Spleen (tissue), 13 donors: ENCODE results near the gene CLCF1. TPM values are rescaled to one million over a fixed set of nuclear protein-coding genes. Genes with fewer than 3 reads are reported as not detected.

Source experiments
- DNase-seq: peaks from one replicate; pipeline ENCODE4 v3.0.0-alpha.2; 2020
- H3K27ac ChIP-seq, 8 donors: fragments of 200-600 bp; sonication (generic) in 7 of 8; 1 replicate in 4 of 8; 2 replicates in 4 of 8; pipeline versions ENCODE4 v1.5.0 to v1.8.0; 2016 to 2021; ENCODE audit warnings: inconsistent platforms in 4 of 8, mild to moderate bottlenecking in 4 of 8, moderate library complexity in 1 of 8
- H3K27me3 ChIP-seq, 7 donors: fragments of 200-600 bp; sonication (generic) in 6 of 7; replicated peaks in 1 of 7; 1 replicate in 4 of 7; 2 replicates in 3 of 7; pipeline versions ENCODE4 v1.5.0 to v1.8.0; 2016 to 2021; ENCODE audit warnings: inconsistent platforms in 3 of 7, mild to moderate bottlenecking in 1 of 7
- H3K36me3 ChIP-seq, 6 donors: fragments of 200-600 bp; sonication (generic) in 5 of 6; 1 replicate in 4 of 6; 2 replicates in 2 of 6; pipeline versions ENCODE4 v1.5.0 to v1.8.0; 2016 to 2021; ENCODE audit warnings: inconsistent platforms in 2 of 6
- H3K4me1 ChIP-seq, 6 donors: fragments of 200-600 bp; sonication (generic) in 5 of 6; 1 replicate in 3 of 6; 2 replicates in 3 of 6; pipeline versions ENCODE4 v1.5.0 to v1.8.0; 2016 to 2021; ENCODE audit warnings: inconsistent platforms in 3 of 6
- H3K4me3 ChIP-seq, 8 donors: fragments of 200-600 bp; sonication (generic) in 7 of 8; 1 replicate in 4 of 8; 2 replicates in 4 of 8; pipeline versions ENCODE4 v1.5.0 to v1.8.0; 2016 to 2021; ENCODE audit warnings: inconsistent platforms in 4 of 8, mild to moderate bottlenecking in 4 of 8, moderate library complexity in 2 of 8
- H3K9me3 ChIP-seq, 8 donors: fragments of 200-600 bp; sonication (generic) in 7 of 8; 1 replicate in 4 of 8; 2 replicates in 4 of 8; pipeline versions ENCODE4 v1.5.0 to v1.8.0; 2016 to 2021; ENCODE audit warnings: inconsistent platforms in 4 of 8
- CTCF ChIP-seq, 11 experiments: fragments of 200-600 bp in 7 of 11; fragments of 450-650 bp in 4 of 11; sonication (generic) in 4 of 11; IDR thresholded peaks in 8 of 11; conservative IDR thresholded peaks in 3 of 11; 1 replicate in 7 of 11; 2 replicates in 4 of 11; pipeline versions ENCODE4 v1.4.0 to v1.8.0; 2016 to 2021; ENCODE audit warnings: antibody characterized with exemption in 11 of 11, inconsistent platforms in 4 of 11, mild to moderate bottlenecking in 1 of 11
- POLR2A ChIP-seq, 3 donors: fragments of 450-650 bp; IDR thresholded peaks; one replicate each; pipeline ENCODE4 v1.5.1; 2017; ENCODE audit warnings: antibody characterized with exemption in 3 of 3, mild to moderate bottlenecking in 1 of 3
- POLR2AphosphoS5 ChIP-seq, 3 donors: sonication (generic); formaldehyde crosslinking; IDR thresholded peaks; one replicate each; pipeline ENCODE4 v1.5.1; 2017; ENCODE audit warnings: antibody characterized with exemption in 3 of 3
- WGBS, 5 donors: extraction: QIAGEN DNeasy Blood & Tissue Kit in 3 of 5; methylation state at CpG; one replicate each; pipeline versions ENCODE4 v1.1.5 to v1.1.7; 2013 to 2018; 5-methylcytosine and 5-hydroxymethylcytosine counted together
- intact Hi-C: fragments of 100-400 bp; cut with DNase I; formaldehyde crosslinking; loops from one replicate; pipeline ENCODE4 v1.15.0; 2023; ENCODE audit warnings: low total_unique reads
- long read RNA-seq, 2 donors: transcript quantifications; one replicate each; lab custom pipeline, GENCODE V29; 2026
- polyA plus RNA-seq, 3 donors: library from polyadenylated mRNA; stranded (reverse); fragments of 200-250 nt; gene quantifications; one replicate each; pipeline ENCODE4 v1.2.1, GENCODE V29; 2013
- total RNA-seq, 7 donors: library from RNA; depleted of rRNA in 3 of 7; stranded (reverse); fragments of >200 nt in 3 of 7; fragmentation: NEBNext Ultra II Directional in 4 of 7; extraction: Animal tissue kit (Norgen Biotek cat#: 25700) in 4 of 7; gene quantifications; one replicate each; pipeline versions ENCODE4 v1.1.0 to v1.2.1, GENCODE V29; 2016 to 2021
- donor health status: healthy with polysubstance abuse.
- donor health status: DM: no; HTN: no; CAD: no; lungs with moderate emphysema.
- donor health status: DM: no; HTN: no; CAD: no.
- donor health status: Bipolar disorder and iron deficiency.
- donor health status: healthy.
- donor health status: DM: no; HTN: no; CAD: no.
- donor health status: DM: yes; HTN: yes; CAD: no.

CLCF1 gene
- 10 to 100 TPM in 2 of 7 donors, 1 to 10 TPM in 5; 4.3 to 13.7 (median 6.7) TPM for total RNA-seq
- 1 to 10 TPM; 6.0 to 9.3 (median 9.0) TPM for polyA plus RNA-seq
- long read RNA-seq, donor 1, partial matches to known transcripts = 0 of 2 reads
- long read RNA-seq, donor 1, other reads (novel, unspliced or antisense) = 0 of 2 reads
- long read RNA-seq, donor 2 = 0 reads

DNA sequence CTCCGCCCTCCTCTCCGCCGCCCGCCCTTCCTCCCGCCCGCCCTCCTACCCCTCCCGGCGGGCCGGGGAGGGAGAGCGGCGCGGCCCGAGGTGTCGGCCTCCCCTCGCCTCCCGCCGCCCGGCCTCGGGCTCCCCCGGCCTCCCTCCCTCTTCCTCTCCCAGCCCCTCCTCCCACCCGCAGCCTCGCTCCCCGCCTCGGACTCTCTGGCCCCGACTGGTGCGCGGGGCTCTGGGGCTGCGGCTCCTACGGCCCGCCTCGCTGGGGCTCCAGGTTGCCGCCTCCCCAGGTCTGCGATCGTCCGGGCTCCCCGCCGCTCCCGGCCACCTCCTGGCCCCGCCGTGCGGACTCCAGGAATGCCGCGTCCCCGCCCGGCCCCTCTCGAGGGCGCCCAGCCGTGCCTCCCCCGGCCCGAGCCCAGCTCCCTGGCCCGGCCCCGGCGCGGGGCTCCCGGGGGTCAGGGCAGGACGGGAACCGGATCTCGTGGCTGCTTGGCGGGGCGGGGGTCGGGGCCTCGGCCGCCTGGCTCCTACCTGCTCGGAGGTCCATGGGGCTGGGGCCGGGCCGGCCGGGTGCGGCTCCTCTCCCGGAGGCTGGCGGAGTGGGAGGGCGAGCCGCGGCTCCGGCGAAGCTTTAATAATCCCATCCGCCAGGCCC is at the start of gene CLCF1:
TSS of gene CLCF1 (minus strand) at position 606 of the 655 bp plus-strand sequence. CDS start at position 547, 59 bp downstream.
- peaks cover 0 to 18% (median 0%) of the 10 kb centered on the region in 7 donors for H3K27me3 ChIP-seq
- peaks cover 38 to 75% (median 60%) of the 10 kb centered on the region in 6 donors for H3K4me1 ChIP-seq
- WGBS, 5 donors = 0 to 1% (median 1%) methylated on average over 35 to 76 of the region's 76 CpGs
- intact Hi-C loops = no loop called here
- no peak for TF ChIP-seq POLR2A (IDR thresholded peaks at IDR 0.05)
- peak; percentile 14 to 58 (median 33) for TF ChIP-seq POLR2AphosphoS5 (IDR thresholded peaks at IDR 0.05)
- DNase-seq = peak; percentile 91
- H3K27ac ChIP-seq = peak within 1 kb of the TSS; percentile 85 to 96 (median 93)
- H3K4me3 ChIP-seq = peak within 1 kb of the TSS; percentile 55 to 78 (median 62)
- H3K9me3 ChIP-seq = no peaks in the 10 kb centered on the region
- H3K36me3 ChIP-seq = no peaks in the 10 kb centered on the region

GRCh38 chr11:67422891-67423290 is 49.5 kb upstream of the CLCF1 start:
- Histone ChIP-seq H3K9me3 (no peaks in the 10 kb centered on the region), H3K27me3 (no peaks in the 10 kb centered on the region), H3K27ac (no peak overlapping the region), H3K4me3 (no peak overlapping the region), H3K4me1 (peaks cover 29 to 50% (median 41%) of the 10 kb centered on the region in 6 donors), H3K36me3 (no peaks in the 10 kb centered on the region)
- WGBS, 5 donors = 71 to 88% (median 78%) methylated on average over 6 of the region's 6 CpGs
- no peak for DNase-seq
- intact Hi-C loops = no loop called here
- TF ChIP-seq CTCF (IDR thresholded peaks at IDR 0.05 in 8 of 11, conservative IDR thresholded peaks at IDR 0.05 in 3 of 11) (no peak), POLR2A (IDR thresholded peaks at IDR 0.05) (no peak), POLR2AphosphoS5 (IDR thresholded peaks at IDR 0.05) (no peak)

DNA sequence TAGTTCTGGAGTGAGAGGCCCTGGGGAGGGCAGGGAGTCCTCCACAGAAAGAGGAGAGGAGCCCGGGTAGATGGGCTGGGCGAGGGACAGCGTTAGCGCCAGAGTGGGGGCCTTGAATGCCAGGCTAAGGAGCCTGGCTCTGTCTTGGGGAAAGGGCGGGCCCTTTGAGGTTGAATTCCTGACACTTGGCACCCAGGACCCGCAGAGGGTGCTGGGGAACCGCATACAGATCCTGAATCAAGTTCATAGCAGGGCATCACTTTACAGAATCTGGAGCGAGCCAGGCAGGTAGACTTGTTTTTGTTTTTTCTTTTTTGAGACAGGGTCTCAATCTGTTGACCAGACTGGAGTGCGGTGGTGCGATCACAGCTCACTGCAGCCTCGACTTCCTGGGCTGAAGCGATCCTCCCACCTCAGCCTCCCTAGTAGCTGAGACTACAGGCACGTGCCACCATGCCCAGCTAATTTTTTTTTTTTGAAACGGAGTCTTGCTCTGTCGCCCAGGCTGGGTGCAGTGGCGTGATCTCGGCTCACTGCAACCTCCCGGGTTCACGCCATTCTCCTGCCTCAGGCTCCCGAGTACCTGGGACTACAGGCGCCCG is 48.1 kb upstream of the CLCF1 start:
- no peak for DNase-seq
- WGBS, 5 donors = 72 to 77% (median 73%) methylated on average over 21 to 22 of the region's 22 CpGs
- H3K4me1 ChIP-seq = peaks cover 36 to 55% (median 47%) of the 10 kb centered on the region in 6 donors
- H3K9me3 ChIP-seq = no peaks in the 10 kb centered on the region
- no peak for TF ChIP-seq POLR2A (IDR thresholded peaks at IDR 0.05)
- TF ChIP-seq POLR2AphosphoS5 (IDR thresholded peaks at IDR 0.05) = no peak
- TF ChIP-seq CTCF (IDR thresholded peaks at IDR 0.05 in 8 of 11, conservative IDR thresholded peaks at IDR 0.05 in 3 of 11) = no peak
- H3K27ac ChIP-seq = peak overlapping the region in 7 of 8 donors; percentile 88 to 96 (median 95)
- intact Hi-C loops = no loop called here
- peaks cover 0 to under 1% (median 0%) of the 10 kb centered on the region in 7 donors for H3K27me3 ChIP-seq
- peak overlapping the region in 6 of 8 donors; percentile 54 to 85 (median 66) for H3K4me3 ChIP-seq
- no peaks in the 10 kb centered on the region for H3K36me3 ChIP-seq

GRCh38 chr11:67420646-67421429 is 47.4 kb upstream of the CLCF1 start:
- H3K27ac ChIP-seq = peak overlapping the region; percentile 77 to 96 (median 94)
- no peaks in the 10 kb centered on the region for H3K36me3 ChIP-seq
- WGBS, 5 donors = 0 to 2% (median 1%) methylated on average over 46 to 97 of the region's 97 CpGs
- no peaks in the 10 kb centered on the region for H3K9me3 ChIP-seq
- peaks cover 39 to 62% (median 54%) of the 10 kb centered on the region in 6 donors for H3K4me1 ChIP-seq
- intact Hi-C loops = no loop called here
- DNase-seq = peak; percentile 100
- peaks cover 0 to 8% (median 0%) of the 10 kb centered on the region in 7 donors for H3K27me3 ChIP-seq
- H3K4me3 ChIP-seq = peak overlapping the region; percentile 54 to 85 (median 62)
- TF ChIP-seq CTCF (IDR thresholded peaks at IDR 0.05 in 8 of 11, conservative IDR thresholded peaks at IDR 0.05 in 3 of 11) (peak in 3 of 11 experiments; percentile 25 to 48 (median 48)), POLR2AphosphoS5 (IDR thresholded peaks at IDR 0.05) (peak; percentile 92 to 94 (median 92)), POLR2A (IDR thresholded peaks at IDR 0.05) (peak in 2 of 3 donors; percentile 18 to 65)
